Activated CD8-positive, alpha-beta memory T cell treated with anti-CD3 and anti-CD28 coated beads, Interleukin-2, amount 50 U/mL, for 1 hour (primary cell): ENCODE data around the gene PDXDC1.
A peak's percentile ranks its signal among the peaks of the same experiment; 100 is the strongest.
"Not testable (repeated sequence)": the region's sequence is repeated elsewhere in the genome, so short reads cannot be mapped to it uniquely, and the experiment has no call there.

ENCODE experiments used
- DNase-seq: peaks from one replicate; pipeline ENCODE4 v3.0.0-alpha.2; 2020; ENCODE audit errors: extremely low read depth

PDXDC1 gene

GRCh38 chr16:14971621-14972228 lies 3.1 kb upstream of the PDXDC1 start:
- not testable (repeated sequence) for DNase-seq

- DNase-seq: not testable (repeated sequence)
Measured at GRCh38 chr16:14973785-14974322, 972 bp upstream of the PDXDC1 start.

GRCh38 chr16:14974331-14974655 lies 533 bp upstream of the PDXDC1 start:
- not testable (repeated sequence) for DNase-seq

- peak; percentile 11 for DNase-seq
Measured at GRCh38 chr16:14975418-14976194, 780 bp downstream of the PDXDC1 start.

GRCh38 chr16:14976971-14977736 lies 2.3 kb downstream of the PDXDC1 start:
- not testable (repeated sequence) for DNase-seq

- DNase-seq: not testable (repeated sequence)
Measured at GRCh38 chr16:14978281-14978680, 3.5 kb downstream of the PDXDC1 start.

- not testable (repeated sequence) for DNase-seq
Measured at GRCh38 chr16:14978908-14979307, 4.1 kb downstream of the PDXDC1 start.

- DNase-seq: not testable (repeated sequence)
Measured at GRCh38 chr16:14981234-14981633, 6.4 kb downstream of the PDXDC1 start.

GRCh38 chr16:14982521-14982920 lies 7.7 kb downstream of the PDXDC1 start:
- DNase-seq: not testable (repeated sequence)

- DNase-seq: not testable (repeated sequence)
Measured at GRCh38 chr16:14988092-14988491, 13.3 kb downstream of the PDXDC1 start.

- not testable (repeated sequence) for DNase-seq
Measured at GRCh38 chr16:14988661-14989191, 13.9 kb downstream of the PDXDC1 start.

- DNase-seq: not testable (repeated sequence)
Measured at GRCh38 chr16:14989291-14990281, 14.8 kb downstream of the PDXDC1 start.

GRCh38 chr16:14993277-14994151 lies 18.7 kb downstream of the PDXDC1 start:
- DNase-seq: not testable (repeated sequence)

- not testable (repeated sequence) for DNase-seq
Measured at GRCh38 chr16:14996702-14997101, 21.9 kb downstream of the PDXDC1 start.

- not testable (repeated sequence) for DNase-seq
Measured at GRCh38 chr16:14998300-14998699, 23.5 kb downstream of the PDXDC1 start.

- not testable (repeated sequence) for DNase-seq
Measured at GRCh38 chr16:14999845-15000244, 25.0 kb downstream of the PDXDC1 start.

GRCh38 chr16:15002448-15002847 lies 27.6 kb downstream of the PDXDC1 start:
- not testable (repeated sequence) for DNase-seq

GRCh38 chr16:15005357-15006132 lies 30.7 kb downstream of the PDXDC1 start:
- not testable (repeated sequence) for DNase-seq

- not testable (repeated sequence) for DNase-seq
Measured at GRCh38 chr16:15008647-15009046, 33.8 kb downstream of the PDXDC1 start.
